Neural progenitor cell (in vitro differentiated cells): ENCODE measurements around the gene ZAR1L. TPM values are rescaled to one million over a fixed set of nuclear protein-coding genes. Genes with fewer than 3 reads are reported as not detected.

Experiments used
- DNase-seq: peaks from one replicate; pipeline ENCODE4 v3.0.0-alpha.2; 2016; ENCODE audit warnings: low spot score
- H2AFZ ChIP-seq: fragments of 200-600 bp; sonication (generic); replicated peaks from 2 replicates; pipeline ENCODE4 v1.6.1; 2016; ENCODE audit warnings: antibody characterized with exemption
- H3F3A ChIP-seq: fragments of 200-600 bp; sonication (generic); 2 replicates; pipeline ENCODE4 v1.6.1; 2016; ENCODE audit warnings: antibody characterized with exemption, low read depth
- H3K27ac ChIP-seq: fragments of 200-600 bp; sonication (generic); 2 replicates; pipeline ENCODE4 v1.5.1; 2016; ENCODE audit warnings: mild to moderate bottlenecking
- H3K27me3 ChIP-seq: fragments of 200-600 bp; sonication (generic); 2 replicates; pipeline ENCODE4 v1.6.1; 2016; ENCODE audit warnings: mild to moderate bottlenecking, moderate library complexity
- H3K36me3 ChIP-seq: fragments of 200-600 bp; sonication (generic); 2 replicates; pipeline ENCODE4 v1.5.1; 2016
- H3K4me1 ChIP-seq: fragments of 200-600 bp; sonication (generic); 2 replicates; pipeline ENCODE4 v1.6.1; 2016; ENCODE audit warnings: mixed run types
- H3K4me2 ChIP-seq: fragments of 200-600 bp; sonication (generic); 2 replicates; pipeline ENCODE4 v1.6.1; 2016
- H3K4me3 ChIP-seq: fragments of 200-600 bp; sonication (generic); 2 replicates; pipeline ENCODE4 v1.5.1; 2016
- H3K79me2 ChIP-seq: fragments of 200-600 bp; sonication (generic); 2 replicates; pipeline ENCODE4 v1.6.1; 2016; ENCODE audit warnings: low read depth
- H3K9ac ChIP-seq: fragments of 200-600 bp; sonication (generic); 2 replicates; pipeline ENCODE4 v1.6.1; 2016
- H3K9me3 ChIP-seq: fragments of 200-600 bp; sonication (generic); 2 replicates; pipeline ENCODE4 v1.5.1; 2016; ENCODE audit warnings: low read depth
- H4K20me1 ChIP-seq: fragments of 200-600 bp; sonication (generic); 2 replicates; pipeline ENCODE4 v1.6.1; 2016; ENCODE audit warnings: low read depth
- H3K27ac Mint-ChIP-seq: 3 replicates; pipeline ENCODE4 v1.8.0; 2021; ENCODE audit warnings: mixed read lengths
- H3K27me3 Mint-ChIP-seq: 2 replicates; pipeline ENCODE4 v1.8.0; 2022; ENCODE audit warnings: low read depth, mild to moderate bottlenecking, inconsistent platforms, moderate library complexity, mixed read lengths; ENCODE audit not compliant: insufficient read depth
- H3K36me3 Mint-ChIP-seq: 3 replicates; pipeline ENCODE4 v1.8.0; 2021; ENCODE audit warnings: mixed read lengths
- H3K4me1 Mint-ChIP-seq: 3 replicates; pipeline ENCODE4 v1.8.0; 2021; ENCODE audit warnings: mixed read lengths
- H3K4me3 Mint-ChIP-seq: 3 replicates; pipeline ENCODE4 v1.8.0; 2021; ENCODE audit warnings: mild to moderate bottlenecking, moderate library complexity, mixed read lengths
- H3K9me3 Mint-ChIP-seq: 3 replicates; pipeline ENCODE4 v1.8.0; 2020; ENCODE audit warnings: mixed read lengths
- EZH2 ChIP-seq: fragments of 200-600 bp; sonication (generic); IDR thresholded peaks from 2 replicates; pipeline ENCODE4 v1.6.1; 2017; ENCODE audit warnings: antibody characterized with exemption, mild to moderate bottlenecking, moderate library complexity
- EZH2phosphoT487 ChIP-seq: fragments of 200-600 bp; sonication (generic); IDR thresholded peaks from 2 replicates; pipeline ENCODE4 v1.6.1; 2017; ENCODE audit warnings: antibody characterized with exemption
- total RNA-seq: library from RNA; depleted of rRNA; stranded (reverse); fragments of >200 nt; gene quantifications from 2 replicates; pipeline ENCODE4 v1.2.3, GENCODE V29; 2015; ENCODE audit warnings: low replicate concordance
- TF ChIP-seq, protein P1 (sequence below): fragments of 200-600 bp; sonication (generic); IDR thresholded peaks from 2 replicates; pipeline ENCODE4 v1.5.1; 2017; ENCODE audit warnings: antibody characterized with exemption, mild to moderate bottlenecking

The ZAR1L gene
- total RNA-seq, 1 donor from 2014 or later = 2.2 TPM

DNA sequence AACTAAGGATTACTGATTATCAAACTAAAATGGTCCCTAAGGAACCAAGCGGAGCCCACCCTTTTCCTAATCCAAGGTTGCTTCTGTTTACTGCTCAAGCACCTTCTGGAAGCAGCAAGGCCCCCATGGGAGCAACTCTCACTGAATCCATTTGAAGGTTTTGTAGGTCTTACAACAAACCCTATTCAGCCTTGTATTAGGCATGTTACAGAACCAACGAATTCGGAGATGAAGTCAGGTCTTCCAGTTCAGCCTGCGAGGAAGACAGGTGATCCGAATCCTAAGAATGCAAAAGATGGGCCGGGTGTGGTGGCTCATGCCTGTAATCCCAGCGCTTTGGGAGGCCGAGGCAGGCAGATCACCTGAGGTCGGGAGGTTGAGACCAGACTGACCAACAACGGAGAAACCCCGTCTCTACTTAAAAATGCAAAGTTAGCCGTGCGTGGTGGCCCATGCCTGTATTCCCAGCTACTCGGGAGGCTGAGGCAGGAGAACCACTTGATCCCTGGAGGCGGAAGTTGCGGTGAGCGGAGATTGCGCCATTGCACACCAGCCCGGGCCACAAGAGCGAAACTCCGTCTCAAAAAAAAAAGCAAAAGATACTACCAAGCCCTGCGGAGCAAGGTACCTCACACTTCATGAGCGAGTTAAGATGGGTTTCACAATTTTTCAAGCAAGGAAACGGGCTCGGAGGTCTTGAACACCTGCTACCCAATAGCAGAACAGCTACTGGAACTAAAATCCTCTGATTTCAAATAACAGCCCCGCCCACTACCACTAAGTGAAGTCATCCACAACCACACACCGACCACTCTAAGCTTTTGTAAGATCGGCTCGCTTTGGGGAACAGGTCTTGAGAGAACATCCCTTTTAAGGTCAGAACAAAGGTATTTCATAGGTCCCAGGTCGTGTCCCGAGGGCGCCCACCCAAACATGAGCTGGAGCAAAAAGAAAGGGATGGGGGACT lies 609 bp downstream of the ZAR1L start:
- H3K9me3 Mint-ChIP-seq = no peaks in the 10 kb centered on the region
- H3K27ac Mint-ChIP-seq = peak overlapping the region; percentile 94
- Histone ChIP-seq H2AFZ (peak overlapping the region; percentile 87), H3K36me3 (peaks cover 11% of the 10 kb centered on the region), H3K4me2 (peak overlapping the region; percentile 81), H4K20me1 (no peaks in the 10 kb centered on the region), H3K4me1 (no peaks in the 10 kb centered on the region), H3K9ac (no peak overlapping the region), H3K27me3 (no peaks in the 10 kb centered on the region), H3K27ac (peak overlapping the region; percentile 74), H3F3A (peaks cover 23% of the 10 kb centered on the region), H3K9me3 (no peaks in the 10 kb centered on the region), H3K79me2 (peaks cover 21% of the 10 kb centered on the region), H3K4me3 (peak overlapping the region; percentile 49)
- TF ChIP-seq, protein P1, sequence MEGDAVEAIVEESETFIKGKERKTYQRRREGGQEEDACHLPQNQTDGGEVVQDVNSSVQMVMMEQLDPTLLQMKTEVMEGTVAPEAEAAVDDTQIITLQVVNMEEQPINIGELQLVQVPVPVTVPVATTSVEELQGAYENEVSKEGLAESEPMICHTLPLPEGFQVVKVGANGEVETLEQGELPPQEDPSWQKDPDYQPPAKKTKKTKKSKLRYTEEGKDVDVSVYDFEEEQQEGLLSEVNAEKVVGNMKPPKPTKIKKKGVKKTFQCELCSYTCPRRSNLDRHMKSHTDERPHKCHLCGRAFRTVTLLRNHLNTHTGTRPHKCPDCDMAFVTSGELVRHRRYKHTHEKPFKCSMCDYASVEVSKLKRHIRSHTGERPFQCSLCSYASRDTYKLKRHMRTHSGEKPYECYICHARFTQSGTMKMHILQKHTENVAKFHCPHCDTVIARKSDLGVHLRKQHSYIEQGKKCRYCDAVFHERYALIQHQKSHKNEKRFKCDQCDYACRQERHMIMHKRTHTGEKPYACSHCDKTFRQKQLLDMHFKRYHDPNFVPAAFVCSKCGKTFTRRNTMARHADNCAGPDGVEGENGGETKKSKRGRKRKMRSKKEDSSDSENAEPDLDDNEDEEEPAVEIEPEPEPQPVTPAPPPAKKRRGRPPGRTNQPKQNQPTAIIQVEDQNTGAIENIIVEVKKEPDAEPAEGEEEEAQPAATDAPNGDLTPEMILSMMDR = no peak
- no peak for TF ChIP-seq EZH2phosphoT487
- H3K27me3 Mint-ChIP-seq = peaks cover 2% of the 10 kb centered on the region
- peaks cover 5% of the 10 kb centered on the region for H3K36me3 Mint-ChIP-seq
- peak; percentile 55 for DNase-seq
- peak overlapping the region; percentile 90 for H3K4me3 Mint-ChIP-seq
- H3K4me1 Mint-ChIP-seq = peaks cover 12% of the 10 kb centered on the region

DNA sequence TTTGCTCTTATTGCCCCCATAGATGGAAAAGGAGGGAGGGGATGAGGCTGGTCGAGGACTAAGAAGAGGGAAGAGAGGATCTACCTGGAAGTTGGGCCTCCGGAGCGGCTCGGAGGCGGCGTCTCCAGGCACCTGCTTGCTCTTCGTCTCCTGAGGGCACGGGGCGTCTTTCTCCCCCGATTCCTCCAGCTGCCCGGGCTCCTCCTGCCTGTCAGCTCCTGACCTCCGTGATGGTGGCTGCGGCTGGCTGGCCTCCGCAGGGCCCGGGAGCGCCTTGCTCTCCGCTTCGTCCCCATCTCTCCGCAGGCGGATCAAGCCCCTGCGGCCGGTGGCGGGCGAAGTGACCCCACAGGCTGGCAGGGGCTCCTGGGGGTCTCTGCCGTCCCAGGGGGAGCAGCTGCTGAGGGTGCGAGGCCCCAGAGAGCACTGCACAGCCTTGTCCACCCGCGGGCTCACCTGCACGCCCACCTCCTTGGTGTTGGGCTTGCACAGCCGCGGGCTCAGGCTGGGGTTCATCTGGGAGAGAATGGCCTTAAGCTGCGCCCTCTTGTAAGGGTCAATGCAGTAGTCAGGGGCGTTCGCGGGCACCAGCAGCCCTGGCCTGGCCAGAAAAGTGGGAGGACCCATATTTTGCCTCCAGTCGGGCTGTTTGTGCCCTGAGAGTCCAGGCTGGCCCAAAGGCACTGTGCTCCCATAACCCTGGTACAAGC lies 3.8 kb downstream of the ZAR1L start:
- TF ChIP-seq EZH2phosphoT487 (no peak), EZH2 (no peak)
- TF ChIP-seq, protein P1 = no peak
- no peak overlapping the region for H3K4me3 Mint-ChIP-seq
- Histone ChIP-seq H3K36me3 (no peaks in the 10 kb centered on the region), H3K27ac (no peak overlapping the region), H3F3A (peaks cover 23% of the 10 kb centered on the region), H2AFZ (peak overlapping the region; percentile 40), H4K20me1 (no peaks in the 10 kb centered on the region), H3K4me2 (no peak overlapping the region), H3K4me1 (no peaks in the 10 kb centered on the region), H3K4me3 (no peak overlapping the region), H3K79me2 (peaks cover 6% of the 10 kb centered on the region), H3K9ac (no peak overlapping the region), H3K27me3 (no peaks in the 10 kb centered on the region), H3K9me3 (no peaks in the 10 kb centered on the region)
- H3K36me3 Mint-ChIP-seq = no peaks in the 10 kb centered on the region
- no peaks in the 10 kb centered on the region for H3K9me3 Mint-ChIP-seq
- no peak for DNase-seq
- H3K4me1 Mint-ChIP-seq = peaks cover 9% of the 10 kb centered on the region
- H3K27ac Mint-ChIP-seq = no peak overlapping the region
- H3K27me3 Mint-ChIP-seq = peaks cover 2% of the 10 kb centered on the region

DNA sequence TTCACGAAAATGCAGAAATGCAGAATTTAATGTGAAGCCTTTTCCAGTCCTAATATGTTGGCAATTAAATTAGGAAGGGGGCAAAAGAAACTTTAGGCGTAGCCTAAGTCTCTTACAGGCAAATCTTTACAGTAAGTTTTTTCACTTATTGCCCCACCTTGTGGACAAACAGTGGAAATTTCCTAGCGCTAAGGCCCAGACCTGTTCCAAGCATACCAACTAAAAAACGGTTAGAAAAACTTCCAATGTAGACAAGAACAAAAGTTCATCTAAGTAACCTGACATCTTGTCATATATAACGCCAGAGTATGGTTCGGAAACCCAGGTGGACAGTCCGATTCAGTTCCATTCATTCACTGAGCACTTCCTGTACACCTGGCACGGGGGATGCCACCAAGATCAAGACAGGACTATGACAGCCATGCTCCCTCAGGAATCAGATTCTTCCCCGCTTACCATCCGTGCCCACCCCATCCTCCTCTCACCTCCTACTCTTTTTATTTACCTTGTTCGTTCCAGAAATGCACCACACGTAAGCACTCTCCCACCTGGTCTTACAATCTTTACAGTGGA lies 4.9 kb downstream of the ZAR1L start:
- no peak overlapping the region for H3K27ac Mint-ChIP-seq
- no peak overlapping the region for H3K4me3 Mint-ChIP-seq
- H3K4me2 ChIP-seq = no peak overlapping the region
- H3K27me3 ChIP-seq = no peaks in the 10 kb centered on the region
- H3F3A ChIP-seq = peaks cover 14% of the 10 kb centered on the region
- no peaks in the 10 kb centered on the region for H4K20me1 ChIP-seq
- no peaks in the 10 kb centered on the region for H3K27me3 Mint-ChIP-seq
- H3K9ac ChIP-seq = no peak overlapping the region
- peak overlapping the region; percentile 40 for H2AFZ ChIP-seq
- H3K9me3 ChIP-seq = no peaks in the 10 kb centered on the region
- no peaks in the 10 kb centered on the region for H3K9me3 Mint-ChIP-seq
- peaks cover 6% of the 10 kb centered on the region for H3K4me1 Mint-ChIP-seq
- no peaks in the 10 kb centered on the region for H3K79me2 ChIP-seq
- H3K36me3 Mint-ChIP-seq = no peaks in the 10 kb centered on the region
- no peaks in the 10 kb centered on the region for H3K36me3 ChIP-seq
- no peaks in the 10 kb centered on the region for H3K4me1 ChIP-seq
- H3K27ac ChIP-seq = no peak overlapping the region
- peak; percentile 63 for DNase-seq
- TF ChIP-seq, protein P1 = peak; percentile 78
- TF ChIP-seq EZH2 (no peak), EZH2phosphoT487 (no peak)
- H3K4me3 ChIP-seq = no peak overlapping the region
